GM23338 (cell line): ENCODE measurements around the gene LRP10. TPM values are rescaled to one million over a fixed set of nuclear protein-coding genes. Genes with fewer than 3 reads are reported as not detected.

Source experiments
- ATAC-seq: fragments of 200-7000 bp; cut with Tn5 transposase; 3 replicates; pipeline ENCODE4 v1.9.1; 2020
- DNase-seq: peaks from one replicate; pipeline ENCODE4 v3.0.0-alpha.2; 2015; ENCODE audit warnings: low spot score
- H2AFZ ChIP-seq: fragments of 200-600 bp; sonication (generic); 2 replicates; pipeline ENCODE4 v1.8.0; 2016; ENCODE audit warnings: antibody characterized with exemption, mild to moderate bottlenecking, moderate library complexity
- H3F3A ChIP-seq: fragments of 200-600 bp; sonication (generic); replicated peaks from 2 replicates; pipeline ENCODE4 v1.8.0; 2017; ENCODE audit warnings: antibody characterized with exemption, mixed run types, low read depth
- H3K27ac ChIP-seq: fragments of 200-600 bp; sonication (generic); 2 replicates; pipeline ENCODE4 v1.6.1; 2016; ENCODE audit warnings: low read depth
- H3K27me3 ChIP-seq: fragments of 200-600 bp; sonication (generic); 2 replicates; pipeline ENCODE4 v1.8.0; 2016; ENCODE audit warnings: mild to moderate bottlenecking, mixed run types, moderate library complexity; ENCODE audit not compliant: insufficient read depth
- H3K36me3 ChIP-seq: fragments of 200-600 bp; sonication (generic); 2 replicates; pipeline ENCODE4 v1.8.0; 2016; ENCODE audit warnings: mild to moderate bottlenecking; ENCODE audit not compliant: insufficient read depth
- H3K4me1 ChIP-seq: fragments of 200-600 bp; sonication (generic); 2 replicates; pipeline ENCODE4 v1.8.0; 2016; ENCODE audit warnings: mild to moderate bottlenecking, moderate library complexity; ENCODE audit not compliant: insufficient read depth
- H3K4me2 ChIP-seq: fragments of 200-600 bp; sonication (generic); 2 replicates; pipeline ENCODE4 v1.7.1; 2017; ENCODE audit warnings: mixed run types
- H3K4me3 ChIP-seq: fragments of 200-600 bp; sonication (generic); 2 replicates; pipeline ENCODE4 v1.6.1; 2016; ENCODE audit warnings: mixed run types
- H3K79me2 ChIP-seq: fragments of 200-600 bp; sonication (generic); replicated peaks from 2 replicates; pipeline ENCODE4 v1.8.0; 2017; ENCODE audit warnings: mild to moderate bottlenecking; ENCODE audit not compliant: insufficient read depth
- H3K9me2 ChIP-seq: fragments of 200-600 bp; sonication (generic); 2 replicates; pipeline ENCODE4 v1.8.0; 2017; ENCODE audit not compliant: insufficient read depth
- H4K20me1 ChIP-seq: fragments of 200-600 bp; sonication (generic); replicated peaks from 2 replicates; pipeline ENCODE4 v1.8.0; 2017; ENCODE audit warnings: mild to moderate bottlenecking; ENCODE audit not compliant: insufficient read depth
- H3K27ac Mint-ChIP-seq: 2 replicates; pipeline ENCODE4 v1.8.0; 2020; ENCODE audit warnings: inconsistent platforms, mild to moderate bottlenecking, moderate library complexity, mixed read lengths
- H3K27me3 Mint-ChIP-seq: 3 replicates; pipeline ENCODE4 v1.8.0; 2022; ENCODE audit warnings: low read depth, mild to moderate bottlenecking, moderate library complexity, mixed read lengths, inconsistent platforms; ENCODE audit not compliant: insufficient read depth, poor library complexity
- H3K36me3 Mint-ChIP-seq: 3 replicates; pipeline ENCODE4 v1.8.0; 2021; ENCODE audit warnings: low read depth, mild to moderate bottlenecking, inconsistent platforms, moderate library complexity, mixed read lengths
- H3K4me1 Mint-ChIP-seq: 3 replicates; pipeline ENCODE4 v1.8.0; 2020; ENCODE audit warnings: mild to moderate bottlenecking, inconsistent platforms, mixed read lengths
- H3K4me3 Mint-ChIP-seq: 3 replicates; pipeline ENCODE4 v1.8.0; 2021; ENCODE audit warnings: moderate library complexity, mild to moderate bottlenecking, inconsistent platforms, mixed read lengths
- H3K9me3 Mint-ChIP-seq: 3 replicates; pipeline ENCODE4 v1.8.0; 2020; ENCODE audit warnings: moderate library complexity, mild to moderate bottlenecking, inconsistent platforms, mixed read lengths
- EZH2phosphoT487 ChIP-seq: fragments of 200-600 bp; sonication (generic); IDR thresholded peaks from one replicate; pipeline ENCODE4 v1.8.1; 2018; ENCODE audit warnings: antibody characterized with exemption; ENCODE audit not compliant: unreplicated experiment
- POLR2AphosphoS5 ChIP-seq: IDR thresholded peaks from 2 replicates; pipeline ENCODE4 v1.6.1; 2016; ENCODE audit warnings: antibody characterized with exemption, low read depth
- ZNF331 ChIP-seq: fragments of 250-450 bp; sonication (Bioruptor Pico); IDR thresholded peaks from 2 replicates; pipeline ENCODE4 v1.5.0; 2020; ENCODE audit warnings: low read depth, mild to moderate bottlenecking, moderate library complexity
- polyA plus RNA-seq: library from polyadenylated mRNA; unstranded; fragments of >200 nt; fragmentation: Nextera tagmentation; extraction: Ambion mirVana; gene quantifications from 2 replicates; pipeline ENCODE4 v1.2.1, GENCODE V29; 2016
- total RNA-seq: library from RNA; depleted of rRNA; stranded (reverse); fragments of >200 nt; shearing (Covaris generic); gene quantifications from 2 replicates; pipeline ENCODE4 v1.2.3, GENCODE V29; 2014
- TF ChIP-seq, protein P1 (sequence below), 2 experiments: fragments of 200-600 bp in 1 of 2; sonication (generic) in 1 of 2; conservative IDR thresholded peaks; 2 replicates each; pipeline versions ENCODE4 v1.5.1 to v1.6.1; 2016 to 2017; ENCODE audit warnings: antibody characterized with exemption in 2 of 2, low read depth in 2 of 2, mild to moderate bottlenecking in 2 of 2, moderate library complexity in 1 of 2
- TF ChIP-seq, protein P2 (sequence below): IDR thresholded peaks from one replicate; pipeline ENCODE4 v1.6.1; 2018; ENCODE audit warnings: antibody characterized with exemption; ENCODE audit not compliant: unreplicated experiment
- TF ChIP-seq, protein P3 (sequence below): fragments of 250-450 bp; sonication (Bioruptor Pico); IDR thresholded peaks from 2 replicates; pipeline ENCODE4 v1.5.0; 2020; ENCODE audit warnings: mild to moderate bottlenecking, moderate library complexity
- TF ChIP-seq, protein P4 (sequence below): IDR thresholded peaks from 2 replicates; pipeline ENCODE4 v1.6.1; 2016; ENCODE audit warnings: antibody characterized with exemption

Gene LRP10
- total and polyA plus RNA-seq, 2 experiments from 2014 or later, result 6.4 to 18.1 TPM

DNA sequence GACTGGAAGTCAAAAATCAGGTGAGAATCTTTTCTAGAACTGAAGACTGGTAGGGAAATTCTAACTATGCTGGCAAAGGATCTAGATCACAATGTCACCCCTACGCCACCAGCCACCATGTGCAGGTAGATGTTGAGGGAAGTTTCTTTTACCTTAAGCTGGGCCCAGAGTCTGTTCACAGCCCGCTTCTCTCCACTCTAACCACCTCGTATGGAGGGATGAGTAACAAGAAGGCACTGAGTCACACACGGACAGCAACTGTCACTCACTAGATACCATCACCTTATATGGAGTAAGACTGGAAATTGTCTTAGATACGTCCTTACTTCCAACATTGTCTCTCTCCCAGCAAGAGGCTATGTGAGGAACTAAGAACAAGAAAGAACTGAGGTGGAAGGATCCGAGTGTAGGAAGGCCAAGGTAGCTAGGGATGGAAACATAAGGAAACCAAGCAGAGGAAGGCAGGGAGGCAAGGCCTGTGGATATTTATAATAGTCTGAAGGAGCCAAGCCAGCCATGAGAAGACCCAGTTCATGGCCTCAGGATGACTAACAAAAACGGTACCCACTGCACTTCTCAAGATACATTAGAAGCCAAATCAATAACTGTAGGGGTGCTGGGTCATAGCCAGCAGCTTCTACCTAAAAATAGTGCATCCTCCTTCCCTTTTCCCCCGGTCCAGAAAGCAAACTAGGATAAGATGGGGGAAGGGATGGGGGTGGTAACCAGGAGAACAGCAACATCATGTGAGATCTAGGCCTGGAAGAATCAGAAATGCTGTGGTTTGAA, 27.0 kb downstream of the LRP10 start:
- Histone ChIP-seq H3K79me2 (no peaks in the 10 kb centered on the region), H3K9me2 (no peaks in the 10 kb centered on the region), H3K4me2 (no peak overlapping the region), H4K20me1 (no peaks in the 10 kb centered on the region; the same call in none of the 2 replicates), H3K4me3 (no peak overlapping the region), H3K4me1 (peaks cover 14% of the 10 kb centered on the region), H3F3A (peaks cover 13% of the 10 kb centered on the region), H3K36me3 (peaks cover 8% of the 10 kb centered on the region), H3K27ac (no peak overlapping the region), H3K27me3 (peaks cover 41% of the 10 kb centered on the region), H2AFZ (no peak overlapping the region)
- ATAC-seq, result no peak
- Mint-ChIP-seq H3K27ac (no peak overlapping the region), H3K36me3 (peaks cover 26% of the 10 kb centered on the region), H3K4me3 (no peak overlapping the region; the same call in 2 of the 3 replicates), H3K27me3 (peaks cover 22% of the 10 kb centered on the region), H3K9me3 (no peaks in the 10 kb centered on the region), H3K4me1 (peaks cover 8% of the 10 kb centered on the region)
- TF ChIP-seq POLR2AphosphoS5, result no peak
- TF ChIP-seq, protein P1, sequence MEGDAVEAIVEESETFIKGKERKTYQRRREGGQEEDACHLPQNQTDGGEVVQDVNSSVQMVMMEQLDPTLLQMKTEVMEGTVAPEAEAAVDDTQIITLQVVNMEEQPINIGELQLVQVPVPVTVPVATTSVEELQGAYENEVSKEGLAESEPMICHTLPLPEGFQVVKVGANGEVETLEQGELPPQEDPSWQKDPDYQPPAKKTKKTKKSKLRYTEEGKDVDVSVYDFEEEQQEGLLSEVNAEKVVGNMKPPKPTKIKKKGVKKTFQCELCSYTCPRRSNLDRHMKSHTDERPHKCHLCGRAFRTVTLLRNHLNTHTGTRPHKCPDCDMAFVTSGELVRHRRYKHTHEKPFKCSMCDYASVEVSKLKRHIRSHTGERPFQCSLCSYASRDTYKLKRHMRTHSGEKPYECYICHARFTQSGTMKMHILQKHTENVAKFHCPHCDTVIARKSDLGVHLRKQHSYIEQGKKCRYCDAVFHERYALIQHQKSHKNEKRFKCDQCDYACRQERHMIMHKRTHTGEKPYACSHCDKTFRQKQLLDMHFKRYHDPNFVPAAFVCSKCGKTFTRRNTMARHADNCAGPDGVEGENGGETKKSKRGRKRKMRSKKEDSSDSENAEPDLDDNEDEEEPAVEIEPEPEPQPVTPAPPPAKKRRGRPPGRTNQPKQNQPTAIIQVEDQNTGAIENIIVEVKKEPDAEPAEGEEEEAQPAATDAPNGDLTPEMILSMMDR (conservative IDR thresholded peaks at IDR 0.05; ENCODE audit: low read depth in 2 of 2), result no peak
- TF ChIP-seq, protein P2, sequence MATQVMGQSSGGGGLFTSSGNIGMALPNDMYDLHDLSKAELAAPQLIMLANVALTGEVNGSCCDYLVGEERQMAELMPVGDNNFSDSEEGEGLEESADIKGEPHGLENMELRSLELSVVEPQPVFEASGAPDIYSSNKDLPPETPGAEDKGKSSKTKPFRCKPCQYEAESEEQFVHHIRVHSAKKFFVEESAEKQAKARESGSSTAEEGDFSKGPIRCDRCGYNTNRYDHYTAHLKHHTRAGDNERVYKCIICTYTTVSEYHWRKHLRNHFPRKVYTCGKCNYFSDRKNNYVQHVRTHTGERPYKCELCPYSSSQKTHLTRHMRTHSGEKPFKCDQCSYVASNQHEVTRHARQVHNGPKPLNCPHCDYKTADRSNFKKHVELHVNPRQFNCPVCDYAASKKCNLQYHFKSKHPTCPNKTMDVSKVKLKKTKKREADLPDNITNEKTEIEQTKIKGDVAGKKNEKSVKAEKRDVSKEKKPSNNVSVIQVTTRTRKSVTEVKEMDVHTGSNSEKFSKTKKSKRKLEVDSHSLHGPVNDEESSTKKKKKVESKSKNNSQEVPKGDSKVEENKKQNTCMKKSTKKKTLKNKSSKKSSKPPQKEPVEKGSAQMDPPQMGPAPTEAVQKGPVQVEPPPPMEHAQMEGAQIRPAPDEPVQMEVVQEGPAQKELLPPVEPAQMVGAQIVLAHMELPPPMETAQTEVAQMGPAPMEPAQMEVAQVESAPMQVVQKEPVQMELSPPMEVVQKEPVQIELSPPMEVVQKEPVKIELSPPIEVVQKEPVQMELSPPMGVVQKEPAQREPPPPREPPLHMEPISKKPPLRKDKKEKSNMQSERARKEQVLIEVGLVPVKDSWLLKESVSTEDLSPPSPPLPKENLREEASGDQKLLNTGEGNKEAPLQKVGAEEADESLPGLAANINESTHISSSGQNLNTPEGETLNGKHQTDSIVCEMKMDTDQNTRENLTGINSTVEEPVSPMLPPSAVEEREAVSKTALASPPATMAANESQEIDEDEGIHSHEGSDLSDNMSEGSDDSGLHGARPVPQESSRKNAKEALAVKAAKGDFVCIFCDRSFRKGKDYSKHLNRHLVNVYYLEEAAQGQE, result no peak
- no peak for TF ChIP-seq EZH2phosphoT487
- TF ChIP-seq, protein P3, sequence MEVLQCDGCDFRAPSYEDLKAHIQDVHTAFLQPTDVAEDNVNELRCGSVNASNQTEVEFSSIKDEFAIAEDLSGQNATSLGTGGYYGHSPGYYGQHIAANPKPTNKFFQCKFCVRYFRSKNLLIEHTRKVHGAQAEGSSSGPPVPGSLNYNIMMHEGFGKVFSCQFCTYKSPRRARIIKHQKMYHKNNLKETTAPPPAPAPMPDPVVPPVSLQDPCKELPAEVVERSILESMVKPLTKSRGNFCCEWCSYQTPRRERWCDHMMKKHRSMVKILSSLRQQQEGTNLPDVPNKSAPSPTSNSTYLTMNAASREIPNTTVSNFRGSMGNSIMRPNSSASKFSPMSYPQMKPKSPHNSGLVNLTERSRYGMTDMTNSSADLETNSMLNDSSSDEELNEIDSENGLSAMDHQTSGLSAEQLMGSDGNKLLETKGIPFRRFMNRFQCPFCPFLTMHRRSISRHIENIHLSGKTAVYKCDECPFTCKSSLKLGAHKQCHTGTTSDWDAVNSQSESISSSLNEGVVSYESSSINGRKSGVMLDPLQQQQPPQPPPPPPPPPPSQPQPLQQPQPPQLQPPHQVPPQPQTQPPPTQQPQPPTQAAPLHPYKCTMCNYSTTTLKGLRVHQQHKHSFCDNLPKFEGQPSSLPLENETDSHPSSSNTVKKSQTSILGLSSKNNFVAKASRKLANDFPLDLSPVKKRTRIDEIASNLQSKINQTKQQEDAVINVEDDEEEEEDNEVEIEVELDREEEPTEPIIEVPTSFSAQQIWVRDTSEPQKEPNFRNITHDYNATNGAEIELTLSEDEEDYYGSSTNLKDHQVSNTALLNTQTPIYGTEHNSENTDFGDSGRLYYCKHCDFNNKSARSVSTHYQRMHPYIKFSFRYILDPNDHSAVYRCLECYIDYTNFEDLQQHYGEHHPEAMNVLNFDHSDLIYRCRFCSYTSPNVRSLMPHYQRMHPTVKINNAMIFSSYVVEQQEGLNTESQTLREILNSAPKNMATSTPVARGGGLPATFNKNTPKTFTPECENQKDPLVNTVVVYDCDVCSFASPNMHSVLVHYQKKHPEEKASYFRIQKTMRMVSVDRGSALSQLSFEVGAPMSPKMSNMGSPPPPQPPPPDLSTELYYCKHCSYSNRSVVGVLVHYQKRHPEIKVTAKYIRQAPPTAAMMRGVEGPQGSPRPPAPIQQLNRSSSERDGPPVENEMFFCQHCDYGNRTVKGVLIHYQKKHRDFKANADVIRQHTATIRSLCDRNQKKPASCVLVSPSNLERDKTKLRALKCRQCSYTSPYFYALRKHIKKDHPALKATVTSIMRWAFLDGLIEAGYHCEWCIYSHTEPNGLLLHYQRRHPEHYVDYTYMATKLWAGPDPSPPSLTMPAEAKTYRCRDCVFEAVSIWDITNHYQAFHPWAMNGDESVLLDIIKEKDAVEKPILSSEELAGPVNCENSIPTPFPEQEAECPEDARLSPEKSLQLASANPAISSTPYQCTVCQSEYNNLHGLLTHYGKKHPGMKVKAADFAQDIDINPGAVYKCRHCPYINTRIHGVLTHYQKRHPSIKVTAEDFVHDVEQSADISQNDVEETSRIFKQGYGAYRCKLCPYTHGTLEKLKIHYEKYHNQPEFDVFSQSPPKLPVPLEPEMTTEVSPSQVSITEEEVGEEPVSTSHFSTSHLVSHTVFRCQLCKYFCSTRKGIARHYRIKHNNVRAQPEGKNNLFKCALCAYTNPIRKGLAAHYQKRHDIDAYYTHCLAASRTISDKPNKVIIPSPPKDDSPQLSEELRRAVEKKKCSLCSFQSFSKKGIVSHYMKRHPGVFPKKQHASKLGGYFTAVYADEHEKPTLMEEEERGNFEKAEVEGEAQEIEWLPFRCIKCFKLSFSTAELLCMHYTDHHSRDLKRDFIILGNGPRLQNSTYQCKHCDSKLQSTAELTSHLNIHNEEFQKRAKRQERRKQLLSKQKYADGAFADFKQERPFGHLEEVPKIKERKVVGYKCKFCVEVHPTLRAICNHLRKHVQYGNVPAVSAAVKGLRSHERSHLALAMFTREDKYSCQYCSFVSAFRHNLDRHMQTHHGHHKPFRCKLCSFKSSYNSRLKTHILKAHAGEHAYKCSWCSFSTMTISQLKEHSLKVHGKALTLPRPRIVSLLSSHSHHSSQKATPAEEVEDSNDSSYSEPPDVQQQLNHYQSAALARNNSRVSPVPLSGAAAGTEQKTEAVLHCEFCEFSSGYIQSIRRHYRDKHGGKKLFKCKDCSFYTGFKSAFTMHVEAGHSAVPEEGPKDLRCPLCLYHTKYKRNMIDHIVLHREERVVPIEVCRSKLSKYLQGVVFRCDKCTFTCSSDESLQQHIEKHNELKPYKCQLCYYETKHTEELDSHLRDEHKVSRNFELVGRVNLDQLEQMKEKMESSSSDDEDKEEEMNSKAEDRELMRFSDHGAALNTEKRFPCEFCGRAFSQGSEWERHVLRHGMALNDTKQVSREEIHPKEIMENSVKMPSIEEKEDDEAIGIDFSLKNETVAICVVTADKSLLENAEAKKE (CRISPR knock-in tag), result no peak
- TF ChIP-seq, protein P4, sequence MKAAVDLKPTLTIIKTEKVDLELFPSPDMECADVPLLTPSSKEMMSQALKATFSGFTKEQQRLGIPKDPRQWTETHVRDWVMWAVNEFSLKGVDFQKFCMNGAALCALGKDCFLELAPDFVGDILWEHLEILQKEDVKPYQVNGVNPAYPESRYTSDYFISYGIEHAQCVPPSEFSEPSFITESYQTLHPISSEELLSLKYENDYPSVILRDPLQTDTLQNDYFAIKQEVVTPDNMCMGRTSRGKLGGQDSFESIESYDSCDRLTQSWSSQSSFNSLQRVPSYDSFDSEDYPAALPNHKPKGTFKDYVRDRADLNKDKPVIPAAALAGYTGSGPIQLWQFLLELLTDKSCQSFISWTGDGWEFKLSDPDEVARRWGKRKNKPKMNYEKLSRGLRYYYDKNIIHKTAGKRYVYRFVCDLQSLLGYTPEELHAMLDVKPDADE, result no peak
- TF ChIP-seq ZNF331, result no peak
- DNase-seq, result no peak
